Uterus (tissue), 2 donors: ENCODE data around the gene NHERF1.

Experiments used
- CTCF ChIP-seq, 4 experiments: fragments of 200-600 bp in 2 of 4; fragments of 450-650 bp in 2 of 4; sonication (generic) in 2 of 4; IDR thresholded peaks; one replicate each; pipeline ENCODE4 v1.5.1; 2016 to 2019; ENCODE audit warnings: antibody characterized with exemption in 4 of 4, mild to moderate bottlenecking in 2 of 4, moderate library complexity in 1 of 4
- POLR2A ChIP-seq, 2 donors: fragments of 450-650 bp; IDR thresholded peaks; one replicate each; pipeline ENCODE4 v1.6.1; 2016; ENCODE audit warnings: antibody characterized with exemption in 2 of 2, mild to moderate bottlenecking in 1 of 2, moderate library complexity in 1 of 2

- TF ChIP-seq POLR2A (IDR thresholded peaks at IDR 0.05) (peak; percentile 61 to 63), CTCF (IDR thresholded peaks at IDR 0.05) (peak in 1 of 4 experiments; percentile 42)
Measured at GRCh38 chr17:74776044-74776962, 27.9 kb downstream of the NHERF1 start, which contains the start of gene NAT9.
